AG20443 (cell line): ENCODE data around the gene ANKRD49.
"Not testable (repeated sequence)": the region's sequence is repeated elsewhere in the genome, so short reads cannot be mapped to it uniquely, and the experiment has no call there.

Experiments
- DNase-seq: peaks from one replicate; pipeline ENCODE4 v3.0.0; 2012; ENCODE audit warnings: low spot score, mixed read lengths

The ANKRD49 gene

GRCh38 chr11:94506513-94506912 is 12.7 kb downstream of the ANKRD49 start:
- not testable (repeated sequence) for DNase-seq

- no peak for DNase-seq
These were observed 13.7 kb downstream of the ANKRD49 start for GRCh38 chr11:94507485-94507884.

GRCh38 chr11:94511932-94512781 is 18.4 kb downstream of the ANKRD49 start, which contains the start of gene C11orf97:
Gene C11orf97, plus strand, starts transcription at chr11:94512461. Its CDS starts 68 bp downstream, at chr11:94512529.
- peak; percentile 83 for DNase-seq

GRCh38 chr11:94513091-94513490 is 19.3 kb downstream of the ANKRD49 start:
- no peak for DNase-seq

GRCh38 chr11:94515398-94515797 is 21.6 kb downstream of the ANKRD49 start:
- no peak for DNase-seq

- DNase-seq = no peak
These were observed 22.9 kb downstream of the ANKRD49 start for GRCh38 chr11:94516725-94517124.

GRCh38 chr11:94518300-94518699 is 24.5 kb downstream of the ANKRD49 start:
- no peak for DNase-seq

GRCh38 chr11:94519478-94520084 is 25.8 kb downstream of the ANKRD49 start:
- peak; percentile 39 for DNase-seq

GRCh38 chr11:94521684-94522083 is 27.9 kb downstream of the ANKRD49 start:
- peak; percentile 49 for DNase-seq

- DNase-seq = no peak
These were observed 30.6 kb downstream of the ANKRD49 start for GRCh38 chr11:94524341-94524740.

- DNase-seq = peak; percentile 44
These were observed 32.0 kb downstream of the ANKRD49 start for GRCh38 chr11:94525546-94526324.

- DNase-seq = no peak
These were observed 33.1 kb downstream of the ANKRD49 start for GRCh38 chr11:94526645-94527438.

GRCh38 chr11:94528551-94528950 is 34.8 kb downstream of the ANKRD49 start:
- no peak for DNase-seq

- DNase-seq = no peak
These were observed 38.4 kb downstream of the ANKRD49 start for GRCh38 chr11:94532211-94532610.

- DNase-seq = no peak
These were observed 39.4 kb downstream of the ANKRD49 start for GRCh38 chr11:94533206-94533605.

GRCh38 chr11:94533696-94534630 is 40.2 kb downstream of the ANKRD49 start:
- DNase-seq = no peak

- DNase-seq = no peak
These were observed 42.6 kb downstream of the ANKRD49 start for GRCh38 chr11:94536386-94536785.

- peak; percentile 51 for DNase-seq
These were observed 43.3 kb downstream of the ANKRD49 start for GRCh38 chr11:94537031-94537600.

GRCh38 chr11:94539420-94539819 is 45.6 kb downstream of the ANKRD49 start:
- DNase-seq = no peak
